Vagina (tissue), 2 donors: ENCODE data around the gene XIAP.
"Not testable (repeated sequence)": the region's sequence is repeated elsewhere in the genome, so short reads cannot be mapped to it uniquely, and the experiment has no call there.

Experiments
- POLR2A ChIP-seq, 2 donors: fragments of 450-650 bp; IDR thresholded peaks; one replicate each; pipeline ENCODE4 v1.6.1; 2017; ENCODE audit warnings: antibody characterized with exemption in 2 of 2, mild to moderate bottlenecking in 2 of 2, moderate library complexity in 2 of 2
- TF ChIP-seq, protein P1 (sequence below), 3 experiments: fragments of 450-650 bp in 2 of 3; fragments of 200-600 bp in 1 of 3; sonication (generic) in 1 of 3; IDR thresholded peaks; one replicate each; pipeline ENCODE4 v1.5.1; 2017 to 2019; ENCODE audit warnings: antibody characterized with exemption in 3 of 3, mild to moderate bottlenecking in 2 of 3, moderate library complexity in 2 of 3

DNA sequence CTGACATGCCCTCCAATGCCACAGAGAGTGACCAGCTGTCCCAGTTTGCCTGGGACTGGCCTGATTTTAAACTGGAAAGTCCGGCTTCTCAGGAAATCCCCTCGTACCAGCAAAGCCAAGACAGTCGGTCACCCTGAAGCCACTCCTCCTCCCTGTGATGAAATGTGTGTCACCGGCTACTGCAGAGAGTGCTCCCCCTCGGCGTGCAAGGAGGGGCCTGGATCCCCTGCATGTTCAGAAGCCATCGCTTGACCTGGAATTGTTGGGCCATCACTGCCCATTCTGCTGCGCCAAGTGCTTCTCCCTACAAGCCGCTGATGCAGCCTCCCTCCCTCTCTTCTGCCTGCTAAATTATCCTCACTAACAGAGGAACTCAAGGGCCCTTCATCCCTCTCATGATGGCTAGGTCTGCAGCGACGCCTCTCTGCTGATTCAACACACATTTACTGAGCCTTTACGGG, 44.9 kb upstream of the XIAP start:
- TF ChIP-seq, protein P1, sequence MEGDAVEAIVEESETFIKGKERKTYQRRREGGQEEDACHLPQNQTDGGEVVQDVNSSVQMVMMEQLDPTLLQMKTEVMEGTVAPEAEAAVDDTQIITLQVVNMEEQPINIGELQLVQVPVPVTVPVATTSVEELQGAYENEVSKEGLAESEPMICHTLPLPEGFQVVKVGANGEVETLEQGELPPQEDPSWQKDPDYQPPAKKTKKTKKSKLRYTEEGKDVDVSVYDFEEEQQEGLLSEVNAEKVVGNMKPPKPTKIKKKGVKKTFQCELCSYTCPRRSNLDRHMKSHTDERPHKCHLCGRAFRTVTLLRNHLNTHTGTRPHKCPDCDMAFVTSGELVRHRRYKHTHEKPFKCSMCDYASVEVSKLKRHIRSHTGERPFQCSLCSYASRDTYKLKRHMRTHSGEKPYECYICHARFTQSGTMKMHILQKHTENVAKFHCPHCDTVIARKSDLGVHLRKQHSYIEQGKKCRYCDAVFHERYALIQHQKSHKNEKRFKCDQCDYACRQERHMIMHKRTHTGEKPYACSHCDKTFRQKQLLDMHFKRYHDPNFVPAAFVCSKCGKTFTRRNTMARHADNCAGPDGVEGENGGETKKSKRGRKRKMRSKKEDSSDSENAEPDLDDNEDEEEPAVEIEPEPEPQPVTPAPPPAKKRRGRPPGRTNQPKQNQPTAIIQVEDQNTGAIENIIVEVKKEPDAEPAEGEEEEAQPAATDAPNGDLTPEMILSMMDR (IDR thresholded peaks at IDR 0.05) = not testable (repeated sequence)
- TF ChIP-seq POLR2A (IDR thresholded peaks at IDR 0.05) = not testable (repeated sequence)
